Right lobe of liver (tissue), 4 donors: ENCODE data around the gene ITGA2B.

Experiments used
- CTCF ChIP-seq, 4 donors: fragments of 200-600 bp in 3 of 4; fragments of 450-650 bp in 1 of 4; IDR thresholded peaks; one replicate each; pipeline versions ENCODE4 v1.5.1 to v1.8.0; 2016 to 2022; ENCODE audit warnings: antibody characterized with exemption in 4 of 4, mild to moderate bottlenecking in 2 of 4
- POLR2A ChIP-seq: fragments of 450-650 bp; IDR thresholded peaks from one replicate; pipeline ENCODE4 v1.6.1; 2017; ENCODE audit warnings: antibody characterized with exemption, mild to moderate bottlenecking
- donor health status: DM: no; HTN: no; CAD: no.
- donor health status: DM: no; HTN: no; CAD: no.
- donor health status: DM: no; HTN: yes; CAD: no.

- TF ChIP-seq CTCF (IDR thresholded peaks at IDR 0.05), result no peak
- TF ChIP-seq POLR2A, result no peak
Observed at GRCh38 chr17:44359458-44360143, 29.8 kb downstream of the ITGA2B start.
